H1 (cell line): ENCODE measurements around the gene MAGI2. TPM values are rescaled to one million over a fixed set of nuclear protein-coding genes. Genes with fewer than 3 reads are reported as not detected.
A peak's percentile ranks its signal among the peaks of the same experiment; 100 is the strongest.

ENCODE experiments used
- CTCF ChIA-PET: fragments of 300-600 bp; sonication (Branson Sonifier 250); formaldehyde crosslinking; loops from one replicate; lab custom pipeline; 2021; ENCODE audit not compliant: partially characterized antibody; lab: Charles Lee
- POLR2A ChIA-PET: fragments of 300-600 bp; sonication (Branson Sonifier 250); formaldehyde crosslinking; loops from one replicate; lab custom pipeline; 2021; ENCODE audit warnings: inconsistent platforms; ENCODE audit not compliant: partially characterized antibody; lab: Charles Lee
- DNase-seq, 2 experiments: peaks; one replicate each; pipeline versions ENCODE4 v3.0.0 to v3.0.0-alpha.2; 2010 to 2022; ENCODE audit warnings: low spot score in 2 of 2, low read depth in 1 of 2, mixed read lengths in 1 of 2
- FAIRE-seq: peaks from 2 replicates; lab custom pipeline; 2011; peaks lifted over from hg19 to GRCh38; lab: Jason Lieb, UNC
- H2AFZ ChIP-seq: 2 replicates; pipeline ENCODE4 v1.8.1; 2012; ENCODE audit warnings: low read length, inconsistent platforms
- H2AK5ac ChIP-seq: 2 replicates; pipeline ENCODE4 v1.6.1; 2013; ENCODE audit warnings: low read depth, low read length
- H2BK120ac ChIP-seq: replicated peaks from 2 replicates; pipeline ENCODE3; 2013; ENCODE audit warnings: low read depth, low read length, inconsistent platforms
- H2BK12ac ChIP-seq: 2 replicates; pipeline ENCODE4 v1.6.1; 2013; ENCODE audit warnings: low read depth, low read length
- H2BK15ac ChIP-seq: 2 replicates; pipeline ENCODE4 v1.6.1; 2013; ENCODE audit warnings: low read length
- H2BK20ac ChIP-seq: 2 replicates; pipeline ENCODE4 v1.6.1; 2013; ENCODE audit warnings: low read length
- H2BK5ac ChIP-seq: 2 replicates; pipeline ENCODE4 v1.6.1; 2013; ENCODE audit warnings: low read depth, low read length
- H3K14ac ChIP-seq: 2 replicates; pipeline ENCODE4 v1.6.1; 2013; ENCODE audit warnings: inconsistent platforms; ENCODE audit not compliant: insufficient read length
- H3K18ac ChIP-seq: 2 replicates; pipeline ENCODE4 v1.6.1; 2013; ENCODE audit warnings: low read length; ENCODE audit errors: extremely low read depth
- H3K23ac ChIP-seq: 2 replicates; pipeline ENCODE4 v1.6.1; 2013; ENCODE audit warnings: inconsistent platforms; ENCODE audit not compliant: insufficient read length
- H3K23me2 ChIP-seq: 2 replicates; pipeline ENCODE4 v1.6.1; 2013; ENCODE audit warnings: low read depth, low read length
- H3K27ac ChIP-seq: 2 replicates; pipeline ENCODE4 v1.6.1; 2011; ENCODE audit warnings: low read depth, low read length, inconsistent platforms
- H3K27me3 ChIP-seq, 4 experiments: replicated peaks in 1 of 4; 1 replicate in 1 of 4; 2 replicates in 3 of 4; pipeline versions ENCODE4 v1.6.1 to v1.8.1; 2011 to 2013; ENCODE audit warnings: low read length in 3 of 4, mild to moderate bottlenecking in 3 of 4, inconsistent platforms in 2 of 4, mixed read lengths in 2 of 4, moderate library complexity in 1 of 4; ENCODE audit not compliant: control insufficient read depth in 3 of 4, insufficient read depth in 3 of 4; ENCODE audit errors: extremely low read depth in 1 of 4
- H3K36me3 ChIP-seq, 4 experiments: 2 replicates each; pipeline versions ENCODE4 v1.6.1 to v1.8.1; 2011 to 2013; ENCODE audit warnings: mild to moderate bottlenecking in 4 of 4, low read length in 3 of 4, moderate library complexity in 2 of 4, control low read depth in 1 of 4, inconsistent platforms in 1 of 4; ENCODE audit not compliant: insufficient read depth in 4 of 4, control insufficient read depth in 2 of 4
- H3K4ac ChIP-seq: replicated peaks from 2 replicates; pipeline ENCODE3; 2013; ENCODE audit warnings: low read length, low read depth, mixed read lengths, inconsistent platforms; ENCODE audit not compliant: insufficient read length
- H3K4me1 ChIP-seq, 4 experiments: replicated peaks in 1 of 4; 1 replicate in 1 of 4; 2 replicates in 3 of 4; pipeline versions ENCODE4 v1.6.1 to v1.8.1; 2011 to 2013; ENCODE audit warnings: low read length in 3 of 4, inconsistent platforms in 2 of 4, mixed read lengths in 1 of 4; ENCODE audit not compliant: insufficient read depth in 4 of 4, control insufficient read depth in 3 of 4
- H3K4me2 ChIP-seq, 2 experiments: 2 replicates each; pipeline versions ENCODE4 v1.6.1 to v1.8.1; 2011 to 2013; ENCODE audit warnings: low read depth in 2 of 2, low read length in 2 of 2, control low read depth in 1 of 2, inconsistent platforms in 1 of 2, mild to moderate bottlenecking in 1 of 2; ENCODE audit not compliant: insufficient read depth in 1 of 2
- H3K4me3 ChIP-seq, 4 experiments: fragments of 200-600, 300-600 bp in 1 of 4; sonication (generic), shearing (Covaris generic), sonication (Bioruptor Twin) in 1 of 4; 2 replicates each; pipeline versions ENCODE4 v1.5.1 to v1.8.1; 2011 to 2016; ENCODE audit warnings: low read length in 4 of 4, low read depth in 3 of 4, control low read depth in 2 of 4, inconsistent platforms in 2 of 4, mild to moderate bottlenecking in 2 of 4, mixed read lengths in 1 of 4, moderate library complexity in 1 of 4; ENCODE audit not compliant: insufficient read depth in 2 of 4; ENCODE audit errors: extremely low read depth in 1 of 4
- H3K56ac ChIP-seq: replicated peaks from 2 replicates; pipeline ENCODE3; 2013; ENCODE audit warnings: low read depth, mild to moderate bottlenecking, mixed read lengths, low read length, inconsistent platforms; ENCODE audit not compliant: insufficient read length
- H3K79me1 ChIP-seq: 2 replicates; pipeline ENCODE4 v1.6.1; 2013; ENCODE audit warnings: low read depth, low read length, control low read depth
- H3K79me2 ChIP-seq, 2 experiments: 2 replicates each; pipeline versions ENCODE4 v1.6.1 to v1.8.1; 2012 to 2013; ENCODE audit warnings: low read length in 2 of 2, mild to moderate bottlenecking in 2 of 2, inconsistent platforms in 1 of 2; ENCODE audit not compliant: insufficient read depth in 2 of 2, control insufficient read depth in 1 of 2
- H3K9ac ChIP-seq, 4 experiments: replicated peaks in 1 of 4; 1 replicate in 1 of 4; 2 replicates in 3 of 4; pipeline versions ENCODE4 v1.6.1 to v1.8.1; 2011 to 2013; ENCODE audit warnings: low read depth in 3 of 4, low read length in 3 of 4, control low read depth in 2 of 4, mild to moderate bottlenecking in 2 of 4, moderate library complexity in 2 of 4, inconsistent platforms in 1 of 4; ENCODE audit errors: extremely low read depth in 1 of 4
- H3K9me3 ChIP-seq, 2 experiments: 2 replicates each; pipeline versions ENCODE4 v1.6.1 to v1.8.1; 2012 to 2013; ENCODE audit warnings: mild to moderate bottlenecking in 2 of 2, moderate library complexity in 2 of 2, control low read depth in 1 of 2, inconsistent platforms in 1 of 2, low read depth in 1 of 2, low read length in 1 of 2, mixed read lengths in 1 of 2; ENCODE audit not compliant: insufficient read depth in 2 of 2
- H4K20me1 ChIP-seq, 2 experiments: replicated peaks in 1 of 2; 2 replicates each; pipeline versions ENCODE3 to v1.8.1; 2011 to 2013; ENCODE audit warnings: inconsistent platforms in 2 of 2, low read length in 2 of 2, mild to moderate bottlenecking in 1 of 2; ENCODE audit not compliant: insufficient read depth in 2 of 2, control insufficient read depth in 1 of 2
- H4K5ac ChIP-seq: 2 replicates; pipeline ENCODE4 v1.6.1; 2013; ENCODE audit warnings: low read length, low read depth, mixed read lengths, inconsistent platforms; ENCODE audit not compliant: insufficient read length
- H4K8ac ChIP-seq: 2 replicates; pipeline ENCODE4 v1.8.0; 2013; ENCODE audit warnings: mild to moderate bottlenecking, moderate library complexity, low read length, inconsistent platforms; ENCODE audit not compliant: insufficient read depth; ENCODE audit errors: extremely low read depth
- H4K91ac ChIP-seq: replicated peaks from 2 replicates; pipeline ENCODE3; 2013; ENCODE audit warnings: low read length, mixed read lengths, inconsistent platforms; ENCODE audit not compliant: insufficient read length
- CREB1 ChIP-seq: IDR thresholded peaks from 2 replicates; pipeline ENCODE4 v1.6.1; 2012; ENCODE audit warnings: inconsistent platforms
- E2F6 ChIP-seq: IDR thresholded peaks from 2 replicates; pipeline ENCODE4 v1.6.1; 2012; ENCODE audit warnings: inconsistent platforms
- JUN ChIP-seq: IDR thresholded peaks from 2 replicates; pipeline ENCODE4 v1.6.1; 2011; ENCODE audit warnings: low read depth, mild to moderate bottlenecking, improper control_type of control experiment, low read length
- JUND ChIP-seq: IDR thresholded peaks from 2 replicates; pipeline ENCODE4 v1.6.1; 2011; ENCODE audit warnings: mild to moderate bottlenecking, improper control_type of control experiment, low read length
- MAX ChIP-seq: IDR thresholded peaks from 2 replicates; pipeline ENCODE4 v1.6.1; 2012; ENCODE audit warnings: inconsistent platforms
- NANOG ChIP-seq: IDR thresholded peaks from 2 replicates; pipeline ENCODE4 v1.6.1; 2011; ENCODE audit warnings: low read length, low read depth, mild to moderate bottlenecking, inconsistent platforms; ENCODE audit not compliant: insufficient read depth, poor library complexity, severe bottlenecking
- NRF1 ChIP-seq: IDR thresholded peaks from 2 replicates; pipeline ENCODE4 v1.6.1; 2011; ENCODE audit warnings: mild to moderate bottlenecking, low read depth, low read length, improper control_type of control experiment
- PHF8 ChIP-seq: fragments of 200-600 bp; sonication (generic); conservative IDR thresholded peaks from 2 replicates; pipeline ENCODE4 v1.7.1; 2012; ENCODE audit warnings: low read depth, mild to moderate bottlenecking, inconsistent platforms, low read length, moderate library complexity
- SIN3A ChIP-seq, 2 experiments: IDR thresholded peaks in 1 of 2; conservative IDR thresholded peaks in 1 of 2; 2 replicates each; pipeline ENCODE4 v1.6.1; 2011 to 2012; ENCODE audit warnings: low read length in 2 of 2, improper control_type of control experiment in 1 of 2, low read depth in 1 of 2, mild to moderate bottlenecking in 1 of 2
- SIX5 ChIP-seq: IDR thresholded peaks from 2 replicates; pipeline ENCODE4 v1.6.1; 2011; ENCODE audit warnings: mild to moderate bottlenecking, low read depth, low read length
- SP1 ChIP-seq: IDR thresholded peaks from 2 replicates; pipeline ENCODE4 v1.6.1; 2011; ENCODE audit warnings: low read depth, low read length
- SP2 ChIP-seq: IDR thresholded peaks from 2 replicates; pipeline ENCODE4 v1.6.1; 2012; ENCODE audit warnings: mild to moderate bottlenecking, low read length, inconsistent platforms
- TAF1 ChIP-seq: IDR thresholded peaks from 2 replicates; pipeline ENCODE4 v1.6.1; 2011; ENCODE audit warnings: mild to moderate bottlenecking, low read depth, low read length
- TCF12 ChIP-seq: IDR thresholded peaks from 2 replicates; pipeline ENCODE4 v1.6.1; 2011; ENCODE audit warnings: low read depth, mild to moderate bottlenecking, low read length
- YY1 ChIP-seq: IDR thresholded peaks from 2 replicates; pipeline ENCODE4 v1.6.1; 2011; ENCODE audit warnings: low read depth, mild to moderate bottlenecking, low read length
- WGBS, 2 experiments: shearing (Covaris generic) in 1 of 2; methylation state at CpG; one replicate each; pipeline versions ENCODE4 v1.1.6 to v1.1.7; 2013 to 2015; ENCODE audit warnings: low lambda C conversion rate in 2 of 2, mixed read lengths in 2 of 2, inconsistent platforms in 1 of 2, low coverage in 1 of 2, missing lambda C conversion rate in 1 of 2; ENCODE audit not compliant: insufficient replicate concordance in 2 of 2, insufficient coverage in 1 of 2, insufficient read length in 1 of 2; ENCODE audit errors: extremely low coverage in 1 of 2, missing lambda C conversion rate in 1 of 2; 5-methylcytosine and 5-hydroxymethylcytosine counted together
- polyA plus RNA-seq, 7 experiments: library from polyadenylated mRNA; depleted of rRNA in 3 of 7; stranded (reverse) in 5 of 7; unstranded in 2 of 7; fragments of >200 nt in 5 of 7; fragments of 200-250 nt in 2 of 7; gene quantifications; 1 replicate in 5 of 7; 2 replicates in 1 of 7; 4 replicates in 1 of 7; pipeline versions ENCODE4 v1.2.1 to v1.2.3, GENCODE V29; 2011 to 2013; ENCODE audit warnings: missing spikeins in 2 of 7, mixed read lengths in 2 of 7
- total RNA-seq: library from RNA; stranded (reverse); fragmentation: NEBNext Ultra II Directional; extraction: Animal tissue kit (Norgen Biotek cat#: 25700); gene quantifications from 2 replicates; pipeline ENCODE4 v1.2.1, GENCODE V29; 2021

The MAGI2 gene
- total and polyA plus RNA-seq, 2 of the 8 experiments (the other 6 are each of a cell fraction or from before 2014, with no cell fraction given), result 6.0 to 27.3 TPM

- no peak overlapping the region for H2AK5ac ChIP-seq
- no peak overlapping the region for H2BK120ac ChIP-seq
- DNase-seq (no peak), FAIRE-seq (no peak)
- H3K23me2 ChIP-seq, result no peaks in the 10 kb centered on the region
- no peak overlapping the region for H3K4me3 ChIP-seq
- ChIA-PET POLR2A (no interaction called here), CTCF (no interaction called here)
- H3K23ac ChIP-seq, result no peak overlapping the region
- H3K9me3 ChIP-seq, result no peaks in the 10 kb centered on the region
- H4K91ac ChIP-seq, result no peak overlapping the region
- WGBS, 2 experiments, result 89% methylated on average over 1 of the region's 1 CpG; no CpG with 5 or more reads in 1 of the 2 experiments
- no peaks in the 10 kb centered on the region for H3K79me2 ChIP-seq
- no peak overlapping the region for H2BK15ac ChIP-seq
- H3K56ac ChIP-seq, result no peak overlapping the region
- H4K20me1 ChIP-seq, result no peaks in the 10 kb centered on the region
- no peaks in the 10 kb centered on the region for H3K27me3 ChIP-seq
- no peak overlapping the region for H4K8ac ChIP-seq
- no peak overlapping the region for H3K4me2 ChIP-seq
- H3K4me1 ChIP-seq, result peaks cover 0 to 3% (median 0%) of the 10 kb centered on the region in 4 experiments; a peak in 1 of 7 replicates
- no peaks in the 10 kb centered on the region for H3K36me3 ChIP-seq
- H3K79me1 ChIP-seq, result no peaks in the 10 kb centered on the region
- H3K4ac ChIP-seq, result no peak overlapping the region
- TF ChIP-seq SP1, result no peak
- TF ChIP-seq SP2, result no peak
- TF ChIP-seq MAX, result no peak
- no peak for TF ChIP-seq NRF1
- TF ChIP-seq TCF12, result no peak
- TF ChIP-seq YY1, result no peak
- no peak for TF ChIP-seq E2F6
- no peak for TF ChIP-seq JUN
- TF ChIP-seq PHF8, result no peak
- TF ChIP-seq TAF1, result no peak
- TF ChIP-seq NANOG, result no peak
- no peak for TF ChIP-seq CREB1
- TF ChIP-seq JUND, result no peak
- TF ChIP-seq SIX5, result no peak
- no peak for TF ChIP-seq SIN3A (conservative IDR thresholded peaks at IDR 0.05 in 1 of 2, IDR thresholded peaks at IDR 0.05 in 1 of 2; ENCODE audit: low read depth in 1 of 2, low read length in 2 of 2)
- no peak overlapping the region for H3K27ac ChIP-seq
- H3K14ac ChIP-seq, result no peak overlapping the region
- H4K5ac ChIP-seq, result no peak overlapping the region
- H3K18ac ChIP-seq, result no peak overlapping the region
- no peak overlapping the region for H3K9ac ChIP-seq
- no peak overlapping the region for H2BK5ac ChIP-seq
- no peak overlapping the region for H2BK12ac ChIP-seq
- H2AFZ ChIP-seq, result no peak overlapping the region
- H2BK20ac ChIP-seq, result 0 out of 2 replicates have a peak overlapping the region, but pooled peaks have one; percentile 19
Measured at GRCh38 chr7:78953090-78953489, 500.4 kb downstream of the MAGI2 start.
